Osteoblast (primary cell): ENCODE measurements around the gene TNFRSF12A. TPM values are rescaled to one million over a fixed set of nuclear protein-coding genes. Genes with fewer than 3 reads are reported as not detected.

ENCODE experiments used
- DNase-seq: peaks from one replicate; pipeline ENCODE4 v3.0.0; 2011; ENCODE audit warnings: low spot score, mixed read lengths; ENCODE audit not compliant: insufficient read length; ENCODE audit errors: missing footprints
- H2AFZ ChIP-seq: 2 replicates; pipeline ENCODE4 v1.6.0; 2011; ENCODE audit warnings: mild to moderate bottlenecking, low read length
- H3K27ac ChIP-seq: 2 replicates; pipeline ENCODE4 v1.5.1; 2011; ENCODE audit warnings: mild to moderate bottlenecking, low read depth, low read length, moderate library complexity
- H3K27me3 ChIP-seq: 2 replicates; pipeline ENCODE4 v1.6.0; 2012; ENCODE audit warnings: mild to moderate bottlenecking, control low read depth, inconsistent platforms, low read length, moderate library complexity; ENCODE audit not compliant: insufficient read depth
- H3K36me3 ChIP-seq: 2 replicates; pipeline ENCODE4 v1.5.1; 2011; ENCODE audit warnings: mild to moderate bottlenecking, low read length, control low read depth, moderate library complexity; ENCODE audit not compliant: insufficient read depth
- H3K4me1 ChIP-seq: 2 replicates; pipeline ENCODE4 v1.5.1; 2011; ENCODE audit warnings: mild to moderate bottlenecking, low read length, control low read depth, moderate library complexity; ENCODE audit not compliant: insufficient read depth
- H3K4me2 ChIP-seq: 2 replicates; pipeline ENCODE4 v1.6.0; 2011; ENCODE audit warnings: mild to moderate bottlenecking, low read length; ENCODE audit not compliant: insufficient read depth
- H3K4me3 ChIP-seq: fragments of 200-600 bp; sonication (generic); 3 replicates; pipeline ENCODE4 v1.5.1; 2012; ENCODE audit warnings: mild to moderate bottlenecking, low read length, inconsistent platforms; ENCODE audit not compliant: insufficient read depth
- H3K79me2 ChIP-seq: 2 replicates; pipeline ENCODE4 v1.6.0; 2012; ENCODE audit warnings: mild to moderate bottlenecking, low read length, control low read depth, inconsistent platforms; ENCODE audit not compliant: insufficient read depth
- H3K9me3 ChIP-seq: 2 replicates; pipeline ENCODE4 v1.5.1; 2011; ENCODE audit warnings: low read depth, low read length, control low read depth
- H4K20me1 ChIP-seq: 2 replicates; pipeline ENCODE4 v1.6.0; 2012; ENCODE audit warnings: mild to moderate bottlenecking, low read length, control low read depth; ENCODE audit not compliant: insufficient read depth
- CTCF ChIP-seq: IDR thresholded peaks from 2 replicates; pipeline ENCODE4 v1.5.1; 2011; ENCODE audit warnings: mild to moderate bottlenecking, low read depth, low read length, moderate library complexity; ENCODE audit errors: extremely low read depth
- total RNA-seq: library from RNA; depleted of rRNA; stranded (reverse); fragments of >200 nt; gene quantifications from 2 replicates; pipeline ENCODE4 v1.2.3, GENCODE V29; 2012

The TNFRSF12A gene
- total RNA-seq, 1 donor = 143 TPM

GRCh38 chr16:2971985-2972784, 48.0 kb upstream of the TNFRSF12A start:
- peaks cover 12% of the 10 kb centered on the region for H4K20me1 ChIP-seq
- H3K4me1 ChIP-seq = peaks cover 4% of the 10 kb centered on the region
- no peak overlapping the region for H3K27ac ChIP-seq
- peaks cover 2% of the 10 kb centered on the region for H3K79me2 ChIP-seq
- DNase-seq = no peak
- peaks cover 11% of the 10 kb centered on the region for H3K27me3 ChIP-seq
- H2AFZ ChIP-seq = no peak overlapping the region
- H3K4me3 ChIP-seq = no peak overlapping the region
- no peaks in the 10 kb centered on the region for H3K9me3 ChIP-seq
- H3K4me2 ChIP-seq = no peak overlapping the region
- no peaks in the 10 kb centered on the region for H3K36me3 ChIP-seq
- no peak for TF ChIP-seq CTCF

- Histone ChIP-seq H3K9me3 (no peaks in the 10 kb centered on the region), H4K20me1 (peaks cover 12% of the 10 kb centered on the region), H3K4me3 (no peak overlapping the region), H3K27me3 (peaks cover 2% of the 10 kb centered on the region), H3K4me2 (no peak overlapping the region), H3K4me1 (peaks cover 4% of the 10 kb centered on the region), H3K27ac (no peak overlapping the region), H3K36me3 (no peaks in the 10 kb centered on the region), H3K79me2 (peaks cover 2% of the 10 kb centered on the region), H2AFZ (no peak overlapping the region)
- DNase-seq = no peak
- TF ChIP-seq CTCF = no peak
Observed at GRCh38 chr16:2973093-2973492, 47.1 kb upstream of the TNFRSF12A start.

GRCh38 chr16:2973605-2974318, 46.4 kb upstream of the TNFRSF12A start:
- Histone ChIP-seq H2AFZ (no peak overlapping the region), H3K36me3 (no peaks in the 10 kb centered on the region), H3K9me3 (no peaks in the 10 kb centered on the region), H3K4me1 (peaks cover 4% of the 10 kb centered on the region), H4K20me1 (peaks cover 12% of the 10 kb centered on the region), H3K4me2 (no peak overlapping the region), H3K27ac (no peak overlapping the region), H3K27me3 (no peaks in the 10 kb centered on the region), H3K79me2 (peaks cover 2% of the 10 kb centered on the region), H3K4me3 (no peak overlapping the region)
- TF ChIP-seq CTCF = no peak
- DNase-seq = no peak

- Histone ChIP-seq H3K36me3 (no peaks in the 10 kb centered on the region), H3K9me3 (no peaks in the 10 kb centered on the region), H3K27ac (no peak overlapping the region), H2AFZ (no peak overlapping the region), H3K27me3 (no peaks in the 10 kb centered on the region), H3K4me2 (no peak overlapping the region), H4K20me1 (peaks cover 12% of the 10 kb centered on the region), H3K4me1 (peaks cover 7% of the 10 kb centered on the region), H3K4me3 (no peak overlapping the region), H3K79me2 (peaks cover 4% of the 10 kb centered on the region)
- DNase-seq = no peak
- no peak for TF ChIP-seq CTCF
Observed at GRCh38 chr16:2974319-2975056, 45.7 kb upstream of the TNFRSF12A start.
